ENCODE results near the gene IMMT.
"Not testable (repeated sequence)": the region's sequence is repeated elsewhere in the genome, so short reads cannot be mapped to it uniquely, and the experiment has no call there.

IMMT gene

GRCh38 chr2:86225581-86225980, 30.3 kb upstream of the IMMT start:
- peak; percentile 88 to 91 (median 90) for DNase-seq

DNA sequence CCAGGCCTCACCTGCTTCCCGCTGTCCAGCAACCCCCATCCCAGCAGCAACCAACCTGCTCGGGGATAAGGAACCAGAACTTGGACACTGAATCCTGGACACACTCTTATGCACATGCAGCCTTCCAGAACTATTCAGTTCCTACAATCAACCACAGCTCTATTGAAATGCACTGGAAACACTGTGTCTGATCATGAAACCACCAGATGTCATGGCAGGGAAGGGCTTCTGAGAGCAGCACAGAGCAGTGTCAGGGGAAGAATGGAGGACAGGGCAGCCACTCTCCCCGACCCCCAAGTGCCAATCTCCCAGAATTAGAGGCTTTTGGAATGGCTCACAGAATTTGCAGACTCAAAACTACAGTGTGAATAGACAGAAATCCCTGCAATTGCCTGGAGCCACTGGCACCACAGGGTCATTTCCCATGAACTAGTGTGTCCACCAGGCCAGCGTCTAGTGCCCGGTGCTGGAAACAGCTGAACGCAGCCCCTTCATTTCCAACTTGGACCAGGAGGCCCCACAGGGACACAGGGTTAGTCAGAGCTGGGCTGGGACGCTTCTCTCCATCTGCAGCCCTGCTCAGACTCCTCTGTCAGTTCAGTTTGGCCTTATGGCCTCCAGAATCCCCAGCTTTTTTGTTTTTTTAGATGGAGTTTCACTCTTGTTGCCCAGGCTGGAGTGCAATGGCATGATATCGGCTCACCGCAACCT, 29.5 kb upstream of the IMMT start:
- DNase-seq = no peak

DNA sequence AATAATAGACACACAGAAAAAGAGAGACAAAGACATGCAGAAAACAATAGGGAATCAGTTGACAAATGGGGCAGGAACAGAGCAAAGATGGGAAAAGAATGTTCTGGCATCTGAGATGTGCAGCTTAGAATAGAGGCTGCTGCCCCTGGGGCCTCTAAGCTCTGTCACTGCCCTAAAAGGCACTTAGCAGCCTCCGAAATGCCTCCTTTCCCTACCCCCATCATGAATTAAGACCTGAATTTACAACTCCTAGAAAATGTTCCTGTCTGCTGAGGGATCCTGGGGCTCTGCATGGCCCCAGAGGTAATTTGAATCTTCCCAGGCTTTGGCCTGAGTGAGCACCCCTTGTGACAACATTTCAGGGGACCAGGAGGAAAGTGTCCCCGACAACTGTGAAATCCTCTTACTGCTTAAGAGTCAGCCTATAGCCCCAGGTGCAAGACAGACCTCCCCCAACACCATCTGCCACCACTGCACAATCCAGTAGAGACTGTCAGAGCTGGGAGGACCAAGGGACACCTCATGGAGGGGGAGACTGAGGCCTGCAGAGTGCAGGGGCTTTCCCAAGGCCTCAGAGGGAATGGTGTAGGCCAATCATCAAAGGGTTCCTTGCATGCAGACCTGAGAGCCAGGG, 28.8 kb upstream of the IMMT start:
- DNase-seq = no peak

DNA sequence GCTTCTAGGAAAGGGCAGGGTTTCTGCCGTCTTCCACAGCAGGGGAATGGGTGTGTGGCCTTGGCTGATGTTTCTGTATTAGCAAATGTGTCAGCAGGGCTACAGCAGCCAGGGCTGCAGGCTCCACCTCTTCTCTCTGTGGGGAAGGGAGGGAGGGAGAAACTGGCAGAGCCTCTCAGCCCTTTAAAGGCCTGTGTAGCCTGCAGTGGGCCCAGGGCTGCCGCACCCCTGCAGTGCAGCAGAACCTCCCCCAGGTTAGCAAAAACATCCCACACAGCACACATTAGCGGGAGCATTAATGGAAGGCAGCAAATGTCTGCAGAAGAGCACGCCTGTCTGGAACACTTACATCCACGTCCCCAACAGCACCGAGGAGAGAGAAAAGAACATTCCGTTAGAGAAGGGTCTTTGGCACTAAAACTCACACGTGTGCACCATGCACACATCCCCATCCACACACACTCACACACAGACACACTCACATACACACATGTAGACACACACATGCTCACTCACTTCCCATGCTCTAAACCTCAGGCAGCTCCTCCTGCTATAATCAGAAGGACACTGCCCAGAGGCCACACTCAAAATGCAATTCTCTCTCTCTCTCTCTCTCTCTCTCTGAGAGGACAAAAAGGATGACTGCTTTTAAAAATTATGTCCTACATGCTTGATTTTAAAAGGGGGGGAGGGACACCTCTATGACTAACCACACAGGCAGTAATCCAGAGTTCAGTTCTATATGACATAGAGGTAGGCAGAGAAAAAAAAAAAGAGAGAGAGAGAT, 28.1 kb upstream of the IMMT start:
- DNase-seq = no peak

GRCh38 chr2:86221066-86221684, 25.9 kb upstream of the IMMT start:
- peak; percentile 60 to 74 (median 60) for DNase-seq

GRCh38 chr2:86219896-86220295, 24.6 kb upstream of the IMMT start:
- DNase-seq = no peak

GRCh38 chr2:86218124-86218523, 22.9 kb upstream of the IMMT start:
- DNase-seq = no peak

- no peak for DNase-seq
Measured at GRCh38 chr2:86216575-86217555, 21.6 kb upstream of the IMMT start.

DNA sequence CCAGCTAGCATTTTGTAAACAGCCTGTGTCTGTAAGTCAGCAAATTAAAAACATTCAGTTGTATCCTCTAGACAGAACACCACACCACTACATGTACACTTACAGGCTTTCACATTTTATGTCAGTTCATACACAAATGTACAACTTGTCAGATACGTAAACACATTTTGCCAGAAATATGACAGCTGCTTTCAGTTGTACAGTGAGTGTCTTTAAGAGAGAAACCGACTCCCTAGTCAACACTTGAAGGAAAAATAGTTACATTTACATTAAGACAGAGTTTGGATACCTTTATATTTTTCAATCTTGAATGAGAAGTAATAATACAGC, 19.2 kb upstream of the IMMT start:
- DNase-seq = no peak

DNA sequence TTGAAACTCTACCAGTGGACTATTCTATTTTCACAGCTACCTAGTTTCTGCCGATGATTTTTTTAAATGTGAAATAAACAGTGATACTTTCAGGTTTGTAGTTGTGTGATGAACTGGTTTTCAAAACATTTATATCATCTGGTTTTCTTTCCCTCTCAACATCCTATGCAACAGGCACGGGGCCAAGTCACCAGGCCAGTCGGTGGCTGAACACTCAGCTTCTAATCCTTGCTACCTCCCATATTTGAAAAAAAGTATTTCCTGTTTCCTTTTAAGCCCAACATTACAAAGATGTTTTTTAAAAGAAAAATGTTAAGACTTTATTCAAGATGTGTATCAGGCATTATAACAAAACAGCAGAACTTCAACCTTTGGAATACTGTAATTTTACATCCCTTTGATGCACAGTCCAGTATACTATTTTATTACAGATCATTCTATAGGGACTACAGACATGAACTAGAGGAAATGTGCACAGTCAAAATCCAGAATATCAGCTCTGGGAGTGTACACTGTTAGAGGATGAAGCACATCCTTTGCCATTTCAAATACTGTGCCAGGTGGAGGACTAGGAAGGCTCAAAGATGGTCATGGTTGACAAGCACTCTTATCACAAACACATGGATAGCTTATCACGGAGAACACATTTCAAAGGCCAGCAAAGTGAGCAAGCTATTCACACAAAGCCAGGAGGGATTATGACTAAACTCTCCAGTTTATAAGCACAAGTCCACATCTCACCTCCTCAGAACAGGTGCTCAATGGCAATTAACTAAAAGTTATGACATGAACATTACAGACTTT, 18.6 kb upstream of the IMMT start:
- DNase-seq = no peak

- DNase-seq = no peak
Measured at GRCh38 chr2:86213056-86213455, 17.8 kb upstream of the IMMT start.

GRCh38 chr2:86211796-86212188, 16.5 kb upstream of the IMMT start:
- no peak for DNase-seq

DNA sequence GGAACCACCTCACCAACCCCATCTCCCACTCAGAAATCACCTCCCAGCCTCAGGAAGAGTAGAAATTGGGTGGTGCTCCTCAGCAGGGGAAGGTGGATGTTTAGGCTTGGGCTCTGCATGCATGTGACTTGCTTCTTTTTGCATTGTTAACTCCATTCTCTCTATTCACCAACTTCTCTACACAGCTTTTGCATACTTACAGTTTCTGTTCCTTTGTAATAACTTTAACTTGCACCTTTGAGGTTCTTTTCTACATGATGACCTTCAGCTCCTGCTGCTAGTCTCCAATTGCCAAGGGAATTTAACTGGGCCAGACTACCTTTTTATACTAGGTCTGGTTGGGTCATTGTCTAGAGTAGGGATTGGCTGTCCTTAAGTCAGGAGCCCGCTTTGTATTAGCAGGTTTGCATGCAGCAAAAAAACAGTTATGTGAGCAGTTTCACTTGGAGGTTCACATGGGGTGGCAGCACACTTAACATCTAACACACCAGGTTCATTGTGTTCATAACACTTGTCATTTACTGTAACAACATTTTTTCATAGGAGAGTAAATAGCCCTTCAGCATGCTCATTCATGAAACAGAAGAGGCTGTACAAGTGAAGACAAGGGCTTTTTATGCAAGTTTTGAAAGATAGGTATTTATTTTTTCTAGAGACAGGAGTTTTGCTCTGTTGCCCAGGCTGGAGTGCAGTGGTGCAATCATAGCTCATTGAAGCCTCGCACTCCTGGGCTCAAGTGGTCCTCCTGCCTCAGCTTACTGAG, 16.0 kb upstream of the IMMT start:
- no peak for DNase-seq

GRCh38 chr2:86204458-86204857, 9.2 kb upstream of the IMMT start:
- DNase-seq = no peak

DNA sequence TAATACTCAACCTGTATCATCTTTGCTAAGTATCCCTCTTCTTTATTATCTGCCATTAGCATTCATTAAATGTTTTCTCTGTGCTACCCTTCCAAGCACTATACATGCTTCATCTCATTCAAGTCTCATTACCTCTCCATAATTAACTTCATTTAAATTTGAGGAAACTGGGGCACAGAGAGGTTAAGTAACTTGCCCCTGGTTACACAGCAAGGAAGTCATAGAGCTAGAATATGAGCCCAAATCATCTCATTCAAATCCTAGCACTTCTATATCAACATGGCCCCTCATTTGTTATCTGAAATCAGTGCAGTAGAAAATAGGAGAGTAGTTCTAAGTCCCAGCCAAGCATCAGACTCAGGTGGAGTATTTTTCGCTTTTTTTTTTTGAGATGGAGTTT, 8.4 kb upstream of the IMMT start:
- DNase-seq = no peak

- no peak for DNase-seq
Measured at GRCh38 chr2:86202702-86203101, 7.4 kb upstream of the IMMT start.

GRCh38 chr2:86202336-86202692, 7.1 kb upstream of the IMMT start:
- no peak for DNase-seq

- DNase-seq = no peak
Measured at GRCh38 chr2:86201671-86202335, 6.5 kb upstream of the IMMT start.

GRCh38 chr2:86200564-86200963, 5.3 kb upstream of the IMMT start:
- DNase-seq = not testable (repeated sequence)

DNA sequence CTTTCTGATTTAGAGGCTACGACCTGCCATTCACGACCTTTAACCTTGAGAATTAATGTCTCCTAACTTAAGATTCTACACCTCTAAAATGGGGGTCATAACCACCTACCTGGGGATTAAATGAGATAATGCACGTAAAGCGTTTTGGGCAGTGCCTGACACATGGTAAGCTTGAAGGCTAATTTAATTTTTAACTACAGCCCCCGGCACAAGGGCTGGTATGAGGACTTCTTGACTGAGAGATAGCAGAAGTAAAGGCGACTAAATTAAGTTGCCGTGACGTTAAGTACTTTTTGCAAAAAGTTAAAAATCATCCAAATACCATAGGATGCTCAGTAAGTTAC, 4.5 kb upstream of the IMMT start:
- peak in 1 of 3 donors; percentile 24 for DNase-seq
